ENCODE results near the gene CCK. TPM values are rescaled to one million over a fixed set of nuclear protein-coding genes. Genes with fewer than 3 reads are reported as not detected.

CCK gene
- total and polyA plus RNA-seq, 2 experiments from 2014 or later, result 3.1 to 4.2 TPM

DNA sequence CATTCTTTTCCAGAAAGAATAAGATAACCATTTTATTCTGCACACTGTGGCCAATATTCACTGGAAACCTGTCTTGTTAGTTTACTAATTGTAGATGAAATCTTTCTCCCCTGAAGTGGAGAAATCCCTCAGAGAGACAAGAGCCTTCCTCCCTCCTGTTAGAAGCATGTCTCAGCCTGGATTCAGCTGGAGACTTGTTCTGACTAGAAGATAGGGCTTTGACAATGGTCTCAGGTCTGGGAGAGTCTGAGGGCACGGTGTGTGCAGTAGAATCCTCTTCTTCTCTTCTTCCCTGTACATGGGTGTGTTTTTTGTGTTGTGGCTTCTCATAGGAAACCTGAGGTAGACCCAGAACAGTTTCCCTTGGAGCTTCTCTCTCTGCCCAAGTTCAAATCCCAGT is 19.9 kb downstream of the CCK start:
- H3K79me2 ChIP-seq (replicated peaks; ENCODE audit: insufficient read depth), result no peaks in the 10 kb centered on the region
- Mint-ChIP-seq H3K4me1 (no peaks in the 10 kb centered on the region), H3K4me3 (no peak overlapping the region), H3K27ac (no peak overlapping the region), H3K9me3 (peaks cover 3% of the 10 kb centered on the region; the same call in 1 of the 3 replicates), H3K27me3 (ENCODE audit: insufficient read depth, low read depth, poor library complexity) (peaks cover 4% of the 10 kb centered on the region), H3K36me3 (ENCODE audit: low read depth) (no peaks in the 10 kb centered on the region; the same call in 2 of the 3 replicates)
- no peak overlapping the region for H2AFZ ChIP-seq
- no peaks in the 10 kb centered on the region for H3K27me3 ChIP-seq (ENCODE audit: insufficient read depth)
- no peaks in the 10 kb centered on the region for H3K36me3 ChIP-seq (ENCODE audit: insufficient read depth)
- no peak overlapping the region for H3K4me2 ChIP-seq
- TF ChIP-seq JUNB (IDR thresholded peaks at IDR 0.05; ENCODE audit: unreplicated experiment), result no peak
- TF ChIP-seq, protein P1, sequence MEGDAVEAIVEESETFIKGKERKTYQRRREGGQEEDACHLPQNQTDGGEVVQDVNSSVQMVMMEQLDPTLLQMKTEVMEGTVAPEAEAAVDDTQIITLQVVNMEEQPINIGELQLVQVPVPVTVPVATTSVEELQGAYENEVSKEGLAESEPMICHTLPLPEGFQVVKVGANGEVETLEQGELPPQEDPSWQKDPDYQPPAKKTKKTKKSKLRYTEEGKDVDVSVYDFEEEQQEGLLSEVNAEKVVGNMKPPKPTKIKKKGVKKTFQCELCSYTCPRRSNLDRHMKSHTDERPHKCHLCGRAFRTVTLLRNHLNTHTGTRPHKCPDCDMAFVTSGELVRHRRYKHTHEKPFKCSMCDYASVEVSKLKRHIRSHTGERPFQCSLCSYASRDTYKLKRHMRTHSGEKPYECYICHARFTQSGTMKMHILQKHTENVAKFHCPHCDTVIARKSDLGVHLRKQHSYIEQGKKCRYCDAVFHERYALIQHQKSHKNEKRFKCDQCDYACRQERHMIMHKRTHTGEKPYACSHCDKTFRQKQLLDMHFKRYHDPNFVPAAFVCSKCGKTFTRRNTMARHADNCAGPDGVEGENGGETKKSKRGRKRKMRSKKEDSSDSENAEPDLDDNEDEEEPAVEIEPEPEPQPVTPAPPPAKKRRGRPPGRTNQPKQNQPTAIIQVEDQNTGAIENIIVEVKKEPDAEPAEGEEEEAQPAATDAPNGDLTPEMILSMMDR (conservative IDR thresholded peaks at IDR 0.05; ENCODE audit: low read depth in 2 of 2), result no peak
- TF ChIP-seq EZH2phosphoT487 (IDR thresholded peaks at IDR 0.05; ENCODE audit: unreplicated experiment), result no peak
- TF ChIP-seq NANOG (IDR thresholded peaks at IDR 0.05; ENCODE audit: borderline replicate concordance), result no peak
- no peak for TF ChIP-seq POLR2AphosphoS5 (IDR thresholded peaks at IDR 0.05; ENCODE audit: low read depth)
- TF ChIP-seq, protein P2, sequence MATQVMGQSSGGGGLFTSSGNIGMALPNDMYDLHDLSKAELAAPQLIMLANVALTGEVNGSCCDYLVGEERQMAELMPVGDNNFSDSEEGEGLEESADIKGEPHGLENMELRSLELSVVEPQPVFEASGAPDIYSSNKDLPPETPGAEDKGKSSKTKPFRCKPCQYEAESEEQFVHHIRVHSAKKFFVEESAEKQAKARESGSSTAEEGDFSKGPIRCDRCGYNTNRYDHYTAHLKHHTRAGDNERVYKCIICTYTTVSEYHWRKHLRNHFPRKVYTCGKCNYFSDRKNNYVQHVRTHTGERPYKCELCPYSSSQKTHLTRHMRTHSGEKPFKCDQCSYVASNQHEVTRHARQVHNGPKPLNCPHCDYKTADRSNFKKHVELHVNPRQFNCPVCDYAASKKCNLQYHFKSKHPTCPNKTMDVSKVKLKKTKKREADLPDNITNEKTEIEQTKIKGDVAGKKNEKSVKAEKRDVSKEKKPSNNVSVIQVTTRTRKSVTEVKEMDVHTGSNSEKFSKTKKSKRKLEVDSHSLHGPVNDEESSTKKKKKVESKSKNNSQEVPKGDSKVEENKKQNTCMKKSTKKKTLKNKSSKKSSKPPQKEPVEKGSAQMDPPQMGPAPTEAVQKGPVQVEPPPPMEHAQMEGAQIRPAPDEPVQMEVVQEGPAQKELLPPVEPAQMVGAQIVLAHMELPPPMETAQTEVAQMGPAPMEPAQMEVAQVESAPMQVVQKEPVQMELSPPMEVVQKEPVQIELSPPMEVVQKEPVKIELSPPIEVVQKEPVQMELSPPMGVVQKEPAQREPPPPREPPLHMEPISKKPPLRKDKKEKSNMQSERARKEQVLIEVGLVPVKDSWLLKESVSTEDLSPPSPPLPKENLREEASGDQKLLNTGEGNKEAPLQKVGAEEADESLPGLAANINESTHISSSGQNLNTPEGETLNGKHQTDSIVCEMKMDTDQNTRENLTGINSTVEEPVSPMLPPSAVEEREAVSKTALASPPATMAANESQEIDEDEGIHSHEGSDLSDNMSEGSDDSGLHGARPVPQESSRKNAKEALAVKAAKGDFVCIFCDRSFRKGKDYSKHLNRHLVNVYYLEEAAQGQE (IDR thresholded peaks at IDR 0.05; ENCODE audit: unreplicated experiment), result no peak
- TF ChIP-seq EZH2 (IDR thresholded peaks at IDR 0.05; ENCODE audit: low read depth, unreplicated experiment), result no peak
- TF ChIP-seq, protein P3, sequence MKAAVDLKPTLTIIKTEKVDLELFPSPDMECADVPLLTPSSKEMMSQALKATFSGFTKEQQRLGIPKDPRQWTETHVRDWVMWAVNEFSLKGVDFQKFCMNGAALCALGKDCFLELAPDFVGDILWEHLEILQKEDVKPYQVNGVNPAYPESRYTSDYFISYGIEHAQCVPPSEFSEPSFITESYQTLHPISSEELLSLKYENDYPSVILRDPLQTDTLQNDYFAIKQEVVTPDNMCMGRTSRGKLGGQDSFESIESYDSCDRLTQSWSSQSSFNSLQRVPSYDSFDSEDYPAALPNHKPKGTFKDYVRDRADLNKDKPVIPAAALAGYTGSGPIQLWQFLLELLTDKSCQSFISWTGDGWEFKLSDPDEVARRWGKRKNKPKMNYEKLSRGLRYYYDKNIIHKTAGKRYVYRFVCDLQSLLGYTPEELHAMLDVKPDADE (IDR thresholded peaks at IDR 0.05), result no peak
- no peak for TF ChIP-seq ZNF114 (CRISPR knock-in tag; IDR thresholded peaks at IDR 0.05)
- TF ChIP-seq ZNF331 (CRISPR knock-in tag; IDR thresholded peaks at IDR 0.05; ENCODE audit: low read depth), result no peak
- no peak for TF ChIP-seq CREB1 (CRISPR knock-in tag; IDR thresholded peaks at IDR 0.05; ENCODE audit: low read depth)
- TF ChIP-seq, protein P4, sequence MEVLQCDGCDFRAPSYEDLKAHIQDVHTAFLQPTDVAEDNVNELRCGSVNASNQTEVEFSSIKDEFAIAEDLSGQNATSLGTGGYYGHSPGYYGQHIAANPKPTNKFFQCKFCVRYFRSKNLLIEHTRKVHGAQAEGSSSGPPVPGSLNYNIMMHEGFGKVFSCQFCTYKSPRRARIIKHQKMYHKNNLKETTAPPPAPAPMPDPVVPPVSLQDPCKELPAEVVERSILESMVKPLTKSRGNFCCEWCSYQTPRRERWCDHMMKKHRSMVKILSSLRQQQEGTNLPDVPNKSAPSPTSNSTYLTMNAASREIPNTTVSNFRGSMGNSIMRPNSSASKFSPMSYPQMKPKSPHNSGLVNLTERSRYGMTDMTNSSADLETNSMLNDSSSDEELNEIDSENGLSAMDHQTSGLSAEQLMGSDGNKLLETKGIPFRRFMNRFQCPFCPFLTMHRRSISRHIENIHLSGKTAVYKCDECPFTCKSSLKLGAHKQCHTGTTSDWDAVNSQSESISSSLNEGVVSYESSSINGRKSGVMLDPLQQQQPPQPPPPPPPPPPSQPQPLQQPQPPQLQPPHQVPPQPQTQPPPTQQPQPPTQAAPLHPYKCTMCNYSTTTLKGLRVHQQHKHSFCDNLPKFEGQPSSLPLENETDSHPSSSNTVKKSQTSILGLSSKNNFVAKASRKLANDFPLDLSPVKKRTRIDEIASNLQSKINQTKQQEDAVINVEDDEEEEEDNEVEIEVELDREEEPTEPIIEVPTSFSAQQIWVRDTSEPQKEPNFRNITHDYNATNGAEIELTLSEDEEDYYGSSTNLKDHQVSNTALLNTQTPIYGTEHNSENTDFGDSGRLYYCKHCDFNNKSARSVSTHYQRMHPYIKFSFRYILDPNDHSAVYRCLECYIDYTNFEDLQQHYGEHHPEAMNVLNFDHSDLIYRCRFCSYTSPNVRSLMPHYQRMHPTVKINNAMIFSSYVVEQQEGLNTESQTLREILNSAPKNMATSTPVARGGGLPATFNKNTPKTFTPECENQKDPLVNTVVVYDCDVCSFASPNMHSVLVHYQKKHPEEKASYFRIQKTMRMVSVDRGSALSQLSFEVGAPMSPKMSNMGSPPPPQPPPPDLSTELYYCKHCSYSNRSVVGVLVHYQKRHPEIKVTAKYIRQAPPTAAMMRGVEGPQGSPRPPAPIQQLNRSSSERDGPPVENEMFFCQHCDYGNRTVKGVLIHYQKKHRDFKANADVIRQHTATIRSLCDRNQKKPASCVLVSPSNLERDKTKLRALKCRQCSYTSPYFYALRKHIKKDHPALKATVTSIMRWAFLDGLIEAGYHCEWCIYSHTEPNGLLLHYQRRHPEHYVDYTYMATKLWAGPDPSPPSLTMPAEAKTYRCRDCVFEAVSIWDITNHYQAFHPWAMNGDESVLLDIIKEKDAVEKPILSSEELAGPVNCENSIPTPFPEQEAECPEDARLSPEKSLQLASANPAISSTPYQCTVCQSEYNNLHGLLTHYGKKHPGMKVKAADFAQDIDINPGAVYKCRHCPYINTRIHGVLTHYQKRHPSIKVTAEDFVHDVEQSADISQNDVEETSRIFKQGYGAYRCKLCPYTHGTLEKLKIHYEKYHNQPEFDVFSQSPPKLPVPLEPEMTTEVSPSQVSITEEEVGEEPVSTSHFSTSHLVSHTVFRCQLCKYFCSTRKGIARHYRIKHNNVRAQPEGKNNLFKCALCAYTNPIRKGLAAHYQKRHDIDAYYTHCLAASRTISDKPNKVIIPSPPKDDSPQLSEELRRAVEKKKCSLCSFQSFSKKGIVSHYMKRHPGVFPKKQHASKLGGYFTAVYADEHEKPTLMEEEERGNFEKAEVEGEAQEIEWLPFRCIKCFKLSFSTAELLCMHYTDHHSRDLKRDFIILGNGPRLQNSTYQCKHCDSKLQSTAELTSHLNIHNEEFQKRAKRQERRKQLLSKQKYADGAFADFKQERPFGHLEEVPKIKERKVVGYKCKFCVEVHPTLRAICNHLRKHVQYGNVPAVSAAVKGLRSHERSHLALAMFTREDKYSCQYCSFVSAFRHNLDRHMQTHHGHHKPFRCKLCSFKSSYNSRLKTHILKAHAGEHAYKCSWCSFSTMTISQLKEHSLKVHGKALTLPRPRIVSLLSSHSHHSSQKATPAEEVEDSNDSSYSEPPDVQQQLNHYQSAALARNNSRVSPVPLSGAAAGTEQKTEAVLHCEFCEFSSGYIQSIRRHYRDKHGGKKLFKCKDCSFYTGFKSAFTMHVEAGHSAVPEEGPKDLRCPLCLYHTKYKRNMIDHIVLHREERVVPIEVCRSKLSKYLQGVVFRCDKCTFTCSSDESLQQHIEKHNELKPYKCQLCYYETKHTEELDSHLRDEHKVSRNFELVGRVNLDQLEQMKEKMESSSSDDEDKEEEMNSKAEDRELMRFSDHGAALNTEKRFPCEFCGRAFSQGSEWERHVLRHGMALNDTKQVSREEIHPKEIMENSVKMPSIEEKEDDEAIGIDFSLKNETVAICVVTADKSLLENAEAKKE (CRISPR knock-in tag; IDR thresholded peaks at IDR 0.05), result no peak
- H4K20me1 ChIP-seq (replicated peaks; ENCODE audit: insufficient read depth), result no peaks in the 10 kb centered on the region
- no peak for ATAC-seq
- no peaks in the 10 kb centered on the region for H3K9me2 ChIP-seq (ENCODE audit: insufficient read depth)
- no peak overlapping the region for H3K27ac ChIP-seq (ENCODE audit: low read depth)
- no peak for DNase-seq (ENCODE audit: low spot score)
- no peak overlapping the region for H3K4me3 ChIP-seq
- H3K4me1 ChIP-seq (ENCODE audit: insufficient read depth), result no peaks in the 10 kb centered on the region
- no peaks in the 10 kb centered on the region for H3F3A ChIP-seq (replicated peaks; ENCODE audit: low read depth)

All from GM23338 (cell line).